HuH-7.5 (cell line): ENCODE data around the gene COCH.
"Not testable (repeated sequence)": the region's sequence is repeated elsewhere in the genome, so short reads cannot be mapped to it uniquely, and the experiment has no call there.

Source experiments
- DNase-seq: peaks from one replicate; pipeline ENCODE4 v3.0.0; 2011; ENCODE audit warnings: low spot score

The COCH gene

DNA sequence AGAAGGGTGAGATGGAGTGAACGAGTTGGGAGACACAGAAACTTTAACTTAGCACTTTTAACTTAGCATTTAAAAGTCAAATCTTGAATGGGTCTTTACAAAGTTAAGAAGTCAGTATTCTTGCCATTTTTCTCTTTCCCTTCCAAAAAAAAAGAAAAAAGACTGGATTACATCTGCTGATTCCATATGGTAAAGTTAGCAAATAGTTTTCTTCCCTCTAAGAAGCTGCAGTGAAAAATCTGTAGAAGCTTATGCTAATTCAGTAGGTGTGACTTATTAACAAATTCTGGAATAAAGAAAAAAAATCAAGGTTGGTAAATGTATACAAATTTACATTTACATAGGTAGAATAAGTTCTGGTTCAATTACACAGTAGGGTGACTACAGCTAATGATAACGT is 50.9 kb downstream of the COCH start:
- DNase-seq: no peak

DNA sequence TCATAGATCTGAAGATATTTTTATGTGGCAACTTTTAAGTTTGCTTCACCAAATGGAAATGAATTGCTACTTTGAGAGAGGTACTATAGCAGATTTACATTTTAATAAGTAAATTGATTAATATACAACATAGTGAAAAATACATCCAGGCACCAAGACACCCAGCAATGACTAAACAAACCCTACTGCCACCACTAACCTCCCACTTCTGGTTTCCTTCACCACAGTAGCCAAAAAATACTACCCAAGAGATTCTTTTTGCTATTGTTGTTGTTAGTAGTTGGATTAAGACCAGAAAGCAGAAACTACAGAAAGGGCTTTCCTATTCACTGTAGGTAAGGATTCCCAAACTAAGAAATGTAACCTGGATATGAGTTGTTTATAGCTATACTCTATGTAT is 54.1 kb downstream of the COCH start:
- no peak for DNase-seq

DNA sequence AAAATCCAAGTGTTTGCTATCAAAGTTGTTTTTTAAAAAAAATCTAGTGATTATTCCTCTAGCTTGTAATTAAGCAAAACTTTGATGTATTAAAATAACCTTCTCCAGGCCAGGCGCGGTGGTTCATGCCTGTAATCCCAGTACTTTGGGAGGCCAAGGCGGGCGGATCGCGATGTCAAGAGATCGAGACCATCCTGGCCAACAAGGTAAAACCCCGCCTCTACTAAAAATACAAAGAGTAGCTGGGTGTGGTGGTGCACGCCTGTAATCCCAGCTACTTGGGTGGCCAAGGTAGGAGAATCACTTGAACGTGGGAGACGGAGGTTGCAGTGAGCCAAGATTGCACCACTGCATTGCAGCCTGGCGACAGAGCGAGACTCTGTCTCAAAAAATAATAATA is 59.6 kb downstream of the COCH start:
- not testable (repeated sequence) for DNase-seq

DNA sequence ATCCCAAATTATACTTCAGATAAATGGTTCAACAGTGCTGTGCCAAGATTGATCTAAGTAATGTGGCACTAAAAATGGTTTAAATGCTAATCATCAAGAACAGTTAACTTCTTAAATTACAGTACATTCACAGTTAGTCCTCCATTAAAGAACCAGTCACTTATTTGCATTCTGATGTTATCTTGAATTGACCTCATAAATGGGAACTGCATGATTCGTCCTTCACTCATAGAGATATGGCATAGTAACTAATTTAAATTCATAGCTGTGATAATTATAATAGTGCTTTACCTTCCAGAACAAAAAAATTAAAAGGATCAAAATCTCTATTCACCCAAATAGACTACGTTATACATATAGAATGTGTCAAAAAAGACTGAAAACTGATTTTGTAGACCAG is 61.1 kb downstream of the COCH start:
- no peak for DNase-seq

DNA sequence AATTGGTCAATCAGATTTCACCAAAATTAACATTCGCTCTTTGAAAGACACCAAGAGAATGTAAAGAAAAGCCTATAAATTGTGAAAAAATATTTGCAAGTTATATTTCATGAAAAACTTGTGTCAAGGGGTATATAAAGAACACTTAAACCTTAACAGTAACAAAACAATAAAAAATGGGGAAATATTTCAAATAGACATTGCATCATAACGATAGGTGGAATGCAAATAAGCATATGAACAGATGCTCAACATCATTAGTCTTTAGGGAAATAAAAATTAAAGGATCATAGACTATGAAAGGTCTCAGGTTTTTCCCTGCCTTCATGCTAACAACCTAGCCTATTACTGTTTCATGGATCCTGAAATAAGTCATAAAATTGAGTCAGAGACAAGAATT is 64.3 kb downstream of the COCH start:
- no peak for DNase-seq
